Gastroesophageal sphincter (tissue), 4 donors: ENCODE measurements around the gene DEFB131A. TPM values are rescaled to one million over a fixed set of nuclear protein-coding genes. Genes with fewer than 3 reads are reported as not detected.
"Not testable (repeated sequence)": the region's sequence is repeated elsewhere in the genome, so short reads cannot be mapped to it uniquely, and the experiment has no call there.

ENCODE experiments used
- ATAC-seq: fragments of 150-250 bp; one replicate; pipeline ENCODE4 v1.9.1; 2016; ENCODE audit warnings: mild to moderate bottlenecking, moderate library complexity
- H3K27ac ChIP-seq, 4 donors: fragments of 200-600 bp; sonication (generic) in 3 of 4; 1 replicate in 3 of 4; 2 replicates in 1 of 4; pipeline ENCODE4 v1.5.1; 2016 to 2019
- H3K27me3 ChIP-seq: fragments of 200-600 bp; sonication (generic); one replicate; pipeline ENCODE4 v1.5.1; 2019
- H3K36me3 ChIP-seq, 2 donors: fragments of 200-600 bp; sonication (generic); one replicate each; pipeline ENCODE4 v1.5.1; 2019; ENCODE audit warnings: control low read depth in 1 of 2
- H3K4me1 ChIP-seq, 3 donors: fragments of 200-600 bp; sonication (generic); 1 replicate in 2 of 3; 2 replicates in 1 of 3; pipeline ENCODE4 v1.5.1; 2016 to 2019; ENCODE audit warnings: control low read depth in 2 of 3
- H3K4me3 ChIP-seq, 2 donors: fragments of 200-600 bp; sonication (generic); one replicate each; pipeline ENCODE4 v1.5.1; 2019; ENCODE audit warnings: mild to moderate bottlenecking in 1 of 2, moderate library complexity in 1 of 2
- H3K9me3 ChIP-seq, 3 donors: fragments of 200-600 bp; sonication (generic); one replicate each; pipeline ENCODE4 v1.5.1; 2017 to 2019; ENCODE audit warnings: control low read depth in 2 of 3
- CTCF ChIP-seq, 4 experiments: fragments of 200-600 bp in 2 of 4; fragments of 450-650 bp in 2 of 4; sonication (generic) in 1 of 4; IDR thresholded peaks; one replicate each; pipeline ENCODE4 v1.5.1; 2017 to 2019; ENCODE audit warnings: antibody characterized with exemption in 4 of 4, mild to moderate bottlenecking in 2 of 4, moderate library complexity in 2 of 4
- WGBS, 2 donors: methylation state at CpG; one replicate each; pipeline ENCODE4 v1.1.5; 2018; ENCODE audit warnings: low coverage in 1 of 2; 5-methylcytosine and 5-hydroxymethylcytosine counted together
- small RNA-seq, 4 donors: library from RNA; depleted of rRNA; stranded (forward); fragments of <200 nt; gene quantifications; one replicate each; pipeline ENCODE3, GENCODE V24; 2016
- total RNA-seq, 4 donors: library from RNA; depleted of rRNA; stranded (reverse); fragments of >200 nt; gene quantifications; one replicate each; pipeline ENCODE4 v1.1.0, GENCODE V29; 2016

Gene DEFB131A
- total RNA-seq, 4 donors from 2014 or later, result not detected

- H3K4me3 ChIP-seq, ATAC-seq, H3K4me1 ChIP-seq, H3K9me3 ChIP-seq, H3K27ac ChIP-seq, H3K36me3 ChIP-seq: not testable (repeated sequence)
- H3K27me3 ChIP-seq, result peaks cover 55% of the 10 kb centered on the region
- peak in 1 of 4 experiments; percentile 26 for TF ChIP-seq CTCF (IDR thresholded peaks at IDR 0.05)
- WGBS, 2 donors, result no CpG with 5 or more reads among the region's 12 CpGs
These were observed 51.2 kb downstream of the DEFB131A start for GRCh38 chr4:9495443-9495842.

- H3K27me3 ChIP-seq, result peaks cover 49% of the 10 kb centered on the region
- H3K4me3 ChIP-seq, H3K27ac ChIP-seq, H3K36me3 ChIP-seq, H3K9me3 ChIP-seq, H3K4me1 ChIP-seq, ATAC-seq: not testable (repeated sequence)
- WGBS, 2 donors, result 7% methylated on average over 3 of the region's 86 CpGs; no CpG with 5 or more reads in 1 of the 2 donors
These were observed 53.6 kb downstream of the DEFB131A start for GRCh38 chr4:9497575-9498467.

GRCh38 chr4:9498468-9499040 lies 54.3 kb downstream of the DEFB131A start:
- H3K36me3 ChIP-seq, ATAC-seq, H3K9me3 ChIP-seq, H3K4me3 ChIP-seq, H3K4me1 ChIP-seq, H3K27ac ChIP-seq: not testable (repeated sequence)
- no CpG with 5 or more reads among the region's 33 CpGs for WGBS, 2 donors
- peaks cover 45% of the 10 kb centered on the region for H3K27me3 ChIP-seq

- ATAC-seq, H3K36me3 ChIP-seq: not testable (repeated sequence)
These were observed 55.8 kb downstream of the DEFB131A start for GRCh38 chr4:9499974-9500487.

More at GRCh38 chr4:9499974-9500487, 55.8 kb downstream of the DEFB131A start:
- peaks cover 38% of the 10 kb centered on the region for H3K27me3 ChIP-seq
- not testable (repeated sequence) for H3K27ac ChIP-seq, H3K4me3 ChIP-seq, H3K9me3 ChIP-seq, H3K4me1 ChIP-seq
- 86% methylated on average over 4 to 10 of the region's 16 CpGs for WGBS, 2 donors

Small RNA genes within 50 kb of the gene (small RNA-seq; reads per million reads assigned to genes)
- 0 reads per million in 4 donors for gene RNA5SP153

Other genes starting within 250 kb of the DEFB131A start
- not detected for gene USP17L10, start 233.8 kb upstream of the DEFB131A start, total RNA-seq
- not detected for gene USP17L11, start 229.0 kb upstream of the DEFB131A start, total RNA-seq
- gene USP17L12, start 224.3 kb upstream of the DEFB131A start, total RNA-seq, result not detected
- gene USP17L13, start 219.5 kb upstream of the DEFB131A start, total RNA-seq, result not detected
- gene USP17L15, start 210.0 kb upstream of the DEFB131A start, total RNA-seq, result not detected
- not detected for gene USP17L17, start 200.5 kb upstream of the DEFB131A start, total RNA-seq
- gene USP17L18, start 195.8 kb upstream of the DEFB131A start, total RNA-seq, result not detected
- gene USP17L19, start 191.0 kb upstream of the DEFB131A start, total RNA-seq, result not detected
- gene USP17L20, start 186.3 kb upstream of the DEFB131A start, total RNA-seq, result not detected
- not detected for gene USP17L21, start 181.5 kb upstream of the DEFB131A start, total RNA-seq
- not detected for gene USP17L22, start 176.8 kb upstream of the DEFB131A start, total RNA-seq
- gene USP17L24, start 119.2 kb upstream of the DEFB131A start, total RNA-seq, result not detected
- gene USP17L25, start 114.5 kb upstream of the DEFB131A start, total RNA-seq, result not detected
- gene USP17L26, start 109.8 kb upstream of the DEFB131A start, total RNA-seq, result not detected
- not detected for gene USP17L5, start 105.0 kb upstream of the DEFB131A start, total RNA-seq
- gene USP17L27, start 100.3 kb upstream of the DEFB131A start, total RNA-seq, result not detected
- gene USP17L28, start 95.5 kb upstream of the DEFB131A start, total RNA-seq, result not detected
- not detected for gene USP17L29, start 90.8 kb upstream of the DEFB131A start, total RNA-seq
- gene USP17L30, start 81.3 kb upstream of the DEFB131A start, total RNA-seq, result not detected